ENCODE results near the gene ATXN7L3B. TPM values are rescaled to one million over a fixed set of nuclear protein-coding genes. Genes with fewer than 3 reads are reported as not detected.

Gene ATXN7L3B
- total RNA-seq, 1 donor from 2014 or later, result 30.6 TPM

DNA sequence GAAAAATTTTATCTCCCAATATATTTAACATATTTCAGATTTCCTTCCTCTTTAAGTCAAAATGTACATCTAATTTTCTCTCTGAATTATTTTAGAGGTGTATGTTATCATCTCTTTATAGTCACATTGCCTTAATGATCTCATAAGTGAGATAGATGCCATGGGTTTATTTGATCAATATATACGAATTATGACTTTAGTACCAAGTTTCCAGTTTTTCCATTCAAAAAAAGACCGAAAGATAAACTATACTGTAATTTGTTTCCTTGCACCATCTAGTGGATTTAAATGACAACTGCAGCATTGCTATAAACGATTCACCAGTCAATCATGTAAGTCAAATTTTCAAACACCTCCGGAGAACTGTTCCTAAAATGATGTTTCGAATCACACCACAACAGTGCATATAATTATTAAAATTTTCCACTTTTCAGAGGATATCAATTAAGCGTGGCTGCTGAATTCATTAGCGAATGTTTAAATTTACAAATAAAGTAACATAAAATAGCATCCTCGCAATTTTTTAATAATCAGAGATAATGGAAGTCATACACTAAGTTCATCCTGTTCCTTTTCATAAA is 419 bp upstream of the ATXN7L3B start:
- Histone ChIP-seq H2AFZ (ENCODE audit: low read depth, low read length) (peak overlapping the region; percentile 83), H3K4me2 (ENCODE audit: low read length) (peak overlapping the region; percentile 90), H3K36me3 (ENCODE audit: insufficient read depth, low read length) (peaks cover 9% of the 10 kb centered on the region), H3K27me3 (ENCODE audit: insufficient read depth, low read length) (no peaks in the 10 kb centered on the region), H4K20me1 (ENCODE audit: insufficient read depth, low read length) (peaks cover 37% of the 10 kb centered on the region), H3K79me2 (ENCODE audit: insufficient read depth, low read length) (peaks cover 46% of the 10 kb centered on the region), H3K27ac (ENCODE audit: low read depth, low read length) (peak overlapping the region; percentile 99), H3K9me3 (ENCODE audit: insufficient read depth, low read depth, low read length) (no peaks in the 10 kb centered on the region), H3K9ac (ENCODE audit: low read length) (peak overlapping the region; percentile 100), H3K4me3 (ENCODE audit: insufficient read depth, low read depth, low read length) (peak overlapping the region; percentile 98), H3K4me1 (ENCODE audit: insufficient read depth, low read length) (peaks cover 24% of the 10 kb centered on the region)
- Mint-ChIP-seq H3K9me3 (ENCODE audit: unreplicated experiment) (no peaks in the 10 kb centered on the region), H3K36me3 (ENCODE audit: low read depth, unreplicated experiment) (peaks cover 16% of the 10 kb centered on the region), H3K4me1 (ENCODE audit: low read depth, unreplicated experiment) (peaks cover 33% of the 10 kb centered on the region), H3K4me3 (ENCODE audit: unreplicated experiment) (peak overlapping the region; percentile 99), H3K27ac (ENCODE audit: unreplicated experiment) (peak overlapping the region; percentile 99), H3K27me3 (ENCODE audit: low read depth, unreplicated experiment) (no peaks in the 10 kb centered on the region)
- TF ChIP-seq, protein P1, sequence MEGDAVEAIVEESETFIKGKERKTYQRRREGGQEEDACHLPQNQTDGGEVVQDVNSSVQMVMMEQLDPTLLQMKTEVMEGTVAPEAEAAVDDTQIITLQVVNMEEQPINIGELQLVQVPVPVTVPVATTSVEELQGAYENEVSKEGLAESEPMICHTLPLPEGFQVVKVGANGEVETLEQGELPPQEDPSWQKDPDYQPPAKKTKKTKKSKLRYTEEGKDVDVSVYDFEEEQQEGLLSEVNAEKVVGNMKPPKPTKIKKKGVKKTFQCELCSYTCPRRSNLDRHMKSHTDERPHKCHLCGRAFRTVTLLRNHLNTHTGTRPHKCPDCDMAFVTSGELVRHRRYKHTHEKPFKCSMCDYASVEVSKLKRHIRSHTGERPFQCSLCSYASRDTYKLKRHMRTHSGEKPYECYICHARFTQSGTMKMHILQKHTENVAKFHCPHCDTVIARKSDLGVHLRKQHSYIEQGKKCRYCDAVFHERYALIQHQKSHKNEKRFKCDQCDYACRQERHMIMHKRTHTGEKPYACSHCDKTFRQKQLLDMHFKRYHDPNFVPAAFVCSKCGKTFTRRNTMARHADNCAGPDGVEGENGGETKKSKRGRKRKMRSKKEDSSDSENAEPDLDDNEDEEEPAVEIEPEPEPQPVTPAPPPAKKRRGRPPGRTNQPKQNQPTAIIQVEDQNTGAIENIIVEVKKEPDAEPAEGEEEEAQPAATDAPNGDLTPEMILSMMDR (IDR thresholded peaks at IDR 0.05; ENCODE audit: insufficient read depth, low read depth, low read length), result peak; percentile 79
- TF ChIP-seq EZH2 (IDR thresholded peaks at IDR 0.05; ENCODE audit: insufficient read depth, low read length), result no peak
- FAIRE-seq (no peak), DNase-seq (ENCODE audit: low read depth) (peak; percentile 44)

DNA sequence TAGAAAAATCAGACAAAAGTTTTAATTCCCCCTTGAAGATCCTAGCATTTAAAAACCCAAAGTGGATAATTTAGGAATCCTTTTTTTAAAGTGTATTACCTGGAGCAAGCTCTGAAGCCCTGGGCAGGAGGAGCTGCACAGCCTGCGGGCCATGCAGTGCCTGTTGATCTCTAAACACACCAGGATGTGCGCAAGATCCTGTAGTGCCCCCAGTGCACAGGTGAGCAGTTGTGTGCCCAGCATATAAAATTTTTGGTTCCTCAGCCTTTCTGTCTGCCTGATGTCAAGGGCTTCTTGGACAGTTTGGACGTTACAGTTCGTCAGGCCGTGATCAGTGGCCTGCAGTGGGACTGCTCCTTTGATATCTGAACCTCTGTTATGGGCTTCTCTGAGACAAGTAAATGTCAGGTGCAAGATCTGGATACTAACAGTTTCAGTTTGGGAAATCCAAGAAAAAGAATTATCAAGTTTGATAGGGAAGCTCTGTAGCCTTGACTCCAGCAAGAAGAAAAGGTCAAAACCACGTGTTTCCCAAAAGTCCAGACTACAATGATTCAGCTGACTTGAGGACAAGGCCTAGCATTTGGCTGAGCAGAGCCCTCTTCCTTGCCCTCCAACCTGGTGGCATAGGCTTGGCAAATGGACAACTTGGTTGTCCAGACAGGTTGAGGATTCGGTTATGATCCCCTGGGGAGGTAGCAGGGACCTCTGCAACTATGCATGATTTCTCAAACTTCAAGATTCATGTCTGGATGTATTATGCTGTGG is 1.0 kb downstream of the ATXN7L3B start:
- H3K27me3 ChIP-seq (ENCODE audit: insufficient read depth, low read length), result no peaks in the 10 kb centered on the region
- Mint-ChIP-seq H3K36me3 (ENCODE audit: low read depth, unreplicated experiment) (peaks cover 16% of the 10 kb centered on the region), H3K27me3 (ENCODE audit: low read depth, unreplicated experiment) (no peaks in the 10 kb centered on the region), H3K27ac (ENCODE audit: unreplicated experiment) (peak overlapping the region; percentile 99), H3K4me1 (ENCODE audit: low read depth, unreplicated experiment) (peaks cover 33% of the 10 kb centered on the region), H3K4me3 (ENCODE audit: unreplicated experiment) (peak overlapping the region; percentile 99), H3K9me3 (ENCODE audit: unreplicated experiment) (no peaks in the 10 kb centered on the region)
- FAIRE-seq (no peak), DNase-seq (ENCODE audit: low read depth) (peak; percentile 2)
- no peak for TF ChIP-seq EZH2 (IDR thresholded peaks at IDR 0.05; ENCODE audit: insufficient read depth, low read length)
- TF ChIP-seq, protein P1 (IDR thresholded peaks at IDR 0.05; ENCODE audit: insufficient read depth, low read depth, low read length), result no peak
- H4K20me1 ChIP-seq (ENCODE audit: insufficient read depth, low read length), result peaks cover 46% of the 10 kb centered on the region
- H3K4me1 ChIP-seq (ENCODE audit: insufficient read depth, low read length), result peaks cover 24% of the 10 kb centered on the region
- peaks cover 9% of the 10 kb centered on the region for H3K36me3 ChIP-seq (ENCODE audit: insufficient read depth, low read length)
- H3K9ac ChIP-seq (ENCODE audit: low read length), result peak overlapping the region; percentile 100
- H3K4me2 ChIP-seq (ENCODE audit: low read length), result peak overlapping the region; percentile 90
- no peak overlapping the region for H2AFZ ChIP-seq (ENCODE audit: low read depth, low read length)
- H3K27ac ChIP-seq (ENCODE audit: low read depth, low read length), result peak overlapping the region; percentile 99
- H3K9me3 ChIP-seq (ENCODE audit: insufficient read depth, low read depth, low read length), result no peaks in the 10 kb centered on the region
- peaks cover 52% of the 10 kb centered on the region for H3K79me2 ChIP-seq (ENCODE audit: insufficient read depth, low read length)
- H3K4me3 ChIP-seq (ENCODE audit: insufficient read depth, low read depth, low read length), result peak overlapping the region; percentile 98

All from astrocyte (in vitro differentiated cells and primary cell).